ENCODE measurements around the gene TLE4.
A peak's percentile ranks its signal among the peaks of the same experiment; 100 is the strongest.

The TLE4 gene

GRCh38 chr9:79579624-79580023 is 7.9 kb downstream of the TLE4 start:
- DNase-seq (no peak), ATAC-seq (no peak)
- no peak overlapping the region for H3K27ac Mint-ChIP-seq
- peaks cover 88% of the 10 kb centered on the region for H3K4me1 Mint-ChIP-seq
- peaks cover 22% of the 10 kb centered on the region for H3K36me3 Mint-ChIP-seq (ENCODE audit: low read depth)
- no peaks in the 10 kb centered on the region for H3K9me3 Mint-ChIP-seq
- no peak overlapping the region for H3K4me3 Mint-ChIP-seq
- no peaks in the 10 kb centered on the region for H3K27me3 Mint-ChIP-seq

GRCh38 chr9:79580055-79580454 is 8.3 kb downstream of the TLE4 start:
- Mint-ChIP-seq H3K4me3 (no peak overlapping the region), H3K27ac (no peak overlapping the region), H3K9me3 (no peaks in the 10 kb centered on the region), H3K27me3 (no peaks in the 10 kb centered on the region), H3K36me3 (ENCODE audit: low read depth) (peaks cover 22% of the 10 kb centered on the region), H3K4me1 (peaks cover 89% of the 10 kb centered on the region)
- no peak for DNase-seq
- no peak for ATAC-seq

GRCh38 chr9:79581388-79581787 is 9.6 kb downstream of the TLE4 start:
- no peak for DNase-seq
- Mint-ChIP-seq H3K36me3 (ENCODE audit: low read depth) (peaks cover 21% of the 10 kb centered on the region), H3K27ac (peak overlapping the region; percentile 50), H3K27me3 (no peaks in the 10 kb centered on the region), H3K4me3 (peak overlapping the region; percentile 45), H3K9me3 (no peaks in the 10 kb centered on the region), H3K4me1 (peaks cover 83% of the 10 kb centered on the region)
- ATAC-seq: no peak

- Mint-ChIP-seq H3K27ac (peak overlapping the region; percentile 50), H3K4me3 (peak overlapping the region; percentile 45), H3K4me1 (peaks cover 82% of the 10 kb centered on the region), H3K27me3 (no peaks in the 10 kb centered on the region), H3K9me3 (no peaks in the 10 kb centered on the region), H3K36me3 (ENCODE audit: low read depth) (peaks cover 20% of the 10 kb centered on the region)
- ATAC-seq: peak; percentile 76
- DNase-seq: peak; percentile 16
Observed at GRCh38 chr9:79581794-79582193, 10.0 kb downstream of the TLE4 start.

GRCh38 chr9:79583952-79584654 is 12.3 kb downstream of the TLE4 start:
- Mint-ChIP-seq H3K36me3 (ENCODE audit: low read depth) (peaks cover 19% of the 10 kb centered on the region), H3K4me1 (peaks cover 72% of the 10 kb centered on the region), H3K27me3 (no peaks in the 10 kb centered on the region), H3K9me3 (no peaks in the 10 kb centered on the region), H3K4me3 (peak overlapping the region; percentile 21), H3K27ac (peak overlapping the region; percentile 28)
- peak; percentile 82 for ATAC-seq
- DNase-seq: peak; percentile 39

- no peak overlapping the region for H3K4me3 Mint-ChIP-seq
- H3K36me3 Mint-ChIP-seq (ENCODE audit: low read depth): peaks cover 16% of the 10 kb centered on the region
- H3K27ac Mint-ChIP-seq: no peak overlapping the region
- no peaks in the 10 kb centered on the region for H3K9me3 Mint-ChIP-seq
- ATAC-seq (no peak), DNase-seq (no peak)
- H3K4me1 Mint-ChIP-seq: peaks cover 73% of the 10 kb centered on the region
- no peaks in the 10 kb centered on the region for H3K27me3 Mint-ChIP-seq
Observed at GRCh38 chr9:79584655-79584982, 12.9 kb downstream of the TLE4 start.

- no peak overlapping the region for H3K4me3 Mint-ChIP-seq
- peaks cover 13% of the 10 kb centered on the region for H3K36me3 Mint-ChIP-seq (ENCODE audit: low read depth)
- no peaks in the 10 kb centered on the region for H3K9me3 Mint-ChIP-seq
- H3K4me1 Mint-ChIP-seq: peaks cover 71% of the 10 kb centered on the region
- no peaks in the 10 kb centered on the region for H3K27me3 Mint-ChIP-seq
- no peak overlapping the region for H3K27ac Mint-ChIP-seq
- ATAC-seq: no peak
- DNase-seq: no peak
Observed at GRCh38 chr9:79588488-79589223, 16.9 kb downstream of the TLE4 start.

GRCh38 chr9:79591458-79591857 is 19.7 kb downstream of the TLE4 start:
- Mint-ChIP-seq H3K27ac (peak overlapping the region; percentile 3), H3K4me3 (no peak overlapping the region), H3K36me3 (ENCODE audit: low read depth) (peaks cover 15% of the 10 kb centered on the region), H3K27me3 (no peaks in the 10 kb centered on the region), H3K9me3 (no peaks in the 10 kb centered on the region), H3K4me1 (peaks cover 68% of the 10 kb centered on the region)
- no peak for DNase-seq
- no peak for ATAC-seq

GRCh38 chr9:79592726-79593493 is 21.1 kb downstream of the TLE4 start:
- peaks cover 69% of the 10 kb centered on the region for H3K4me1 Mint-ChIP-seq
- peaks cover 16% of the 10 kb centered on the region for H3K36me3 Mint-ChIP-seq (ENCODE audit: low read depth)
- ATAC-seq: peak; percentile 70

GRCh38 chr9:79598562-79599345 is 27.0 kb downstream of the TLE4 start:
- no peaks in the 10 kb centered on the region for H3K27me3 Mint-ChIP-seq
- peaks cover 14% of the 10 kb centered on the region for H3K9me3 Mint-ChIP-seq
- ATAC-seq: no peak
- no peak overlapping the region for H3K27ac Mint-ChIP-seq
- peaks cover 32% of the 10 kb centered on the region for H3K36me3 Mint-ChIP-seq (ENCODE audit: low read depth)
- no peak for DNase-seq
- peaks cover 58% of the 10 kb centered on the region for H3K4me1 Mint-ChIP-seq
- H3K4me3 Mint-ChIP-seq: no peak overlapping the region

More at GRCh38 chr9:79592726-79593493, 21.1 kb downstream of the TLE4 start:
- DNase-seq: no peak
- H3K27me3 Mint-ChIP-seq: no peaks in the 10 kb centered on the region
- no peaks in the 10 kb centered on the region for H3K9me3 Mint-ChIP-seq
- H3K4me3 Mint-ChIP-seq: peak overlapping the region; percentile 62
- peak overlapping the region; percentile 82 for H3K27ac Mint-ChIP-seq

GRCh38 chr9:79600466-79600865 is 28.7 kb downstream of the TLE4 start:
- H3K36me3 Mint-ChIP-seq (ENCODE audit: low read depth): peaks cover 29% of the 10 kb centered on the region
- no peak for ATAC-seq
- H3K9me3 Mint-ChIP-seq: peaks cover 14% of the 10 kb centered on the region
- no peaks in the 10 kb centered on the region for H3K27me3 Mint-ChIP-seq
- DNase-seq: no peak
- peaks cover 47% of the 10 kb centered on the region for H3K4me1 Mint-ChIP-seq
- no peak overlapping the region for H3K4me3 Mint-ChIP-seq
- no peak overlapping the region for H3K27ac Mint-ChIP-seq

GRCh38 chr9:79603222-79603920 is 31.6 kb downstream of the TLE4 start:
- H3K36me3 Mint-ChIP-seq (ENCODE audit: low read depth): peaks cover 40% of the 10 kb centered on the region
- no peaks in the 10 kb centered on the region for H3K27me3 Mint-ChIP-seq
- no peak for ATAC-seq
- peaks cover 53% of the 10 kb centered on the region for H3K4me1 Mint-ChIP-seq
- H3K27ac Mint-ChIP-seq: no peak overlapping the region
- peaks cover 26% of the 10 kb centered on the region for H3K9me3 Mint-ChIP-seq
- H3K4me3 Mint-ChIP-seq: no peak overlapping the region
- DNase-seq: no peak

- DNase-seq (no peak), ATAC-seq (no peak)
- peaks cover 48% of the 10 kb centered on the region for H3K4me1 Mint-ChIP-seq
- H3K36me3 Mint-ChIP-seq (ENCODE audit: low read depth): peaks cover 40% of the 10 kb centered on the region
- peaks cover 26% of the 10 kb centered on the region for H3K9me3 Mint-ChIP-seq
- no peak overlapping the region for H3K4me3 Mint-ChIP-seq
- H3K27ac Mint-ChIP-seq: no peak overlapping the region
- no peaks in the 10 kb centered on the region for H3K27me3 Mint-ChIP-seq
Observed at GRCh38 chr9:79604149-79604548, 32.4 kb downstream of the TLE4 start.

Data from activated naive CD8-positive, alpha-beta T cell treated with anti-CD3 and anti-CD28 coated beads, Interleukin-2, amount 50 U/mL, for 24 hours (primary cell).